ENCODE results near the gene KLHL40.

The KLHL40 gene

DNA sequence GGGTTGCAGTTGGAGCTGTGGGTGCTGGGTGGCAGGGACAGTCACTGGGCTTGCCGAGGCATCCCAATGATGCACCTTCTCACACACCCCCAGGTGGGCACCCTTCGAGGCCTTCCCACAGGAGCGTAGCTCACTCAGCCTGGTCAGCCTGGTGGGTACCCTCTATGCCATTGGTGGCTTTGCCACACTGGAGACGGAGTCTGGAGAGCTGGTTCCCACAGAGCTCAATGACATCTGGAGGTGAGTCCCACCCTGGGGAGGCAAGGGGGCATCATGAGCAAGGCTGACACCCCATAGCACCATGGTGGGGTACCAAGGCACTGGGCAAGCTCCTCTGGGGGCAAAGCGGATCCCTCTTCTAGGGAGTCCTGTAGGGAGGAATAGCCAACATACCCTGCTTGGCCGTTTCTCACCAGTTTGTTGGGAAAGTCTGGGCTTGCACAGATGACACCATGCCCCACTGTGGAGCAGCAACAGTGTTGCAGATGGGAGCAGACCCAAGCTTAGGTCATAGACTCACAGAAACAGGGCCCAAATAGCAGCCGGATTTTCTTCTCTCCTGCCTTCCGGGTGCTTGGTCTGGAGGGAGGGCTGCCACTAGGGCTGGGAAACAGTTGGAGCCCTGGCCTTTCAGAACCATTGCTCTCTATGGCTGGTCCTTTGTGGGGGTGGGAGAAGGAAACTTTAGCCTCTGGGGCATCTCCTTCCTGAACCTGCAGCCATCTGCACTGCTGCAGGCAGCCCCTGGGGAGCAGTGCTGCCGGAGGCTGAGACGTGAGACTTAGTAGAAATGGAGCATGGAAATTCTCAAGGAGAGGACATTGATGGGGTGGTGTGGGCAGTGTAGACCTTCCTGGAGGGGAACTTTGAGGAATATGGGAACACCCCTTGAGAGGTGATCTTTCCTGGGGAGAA is 5.7 kb downstream of the KLHL40 start:
- no peak for DNase-seq

DNA sequence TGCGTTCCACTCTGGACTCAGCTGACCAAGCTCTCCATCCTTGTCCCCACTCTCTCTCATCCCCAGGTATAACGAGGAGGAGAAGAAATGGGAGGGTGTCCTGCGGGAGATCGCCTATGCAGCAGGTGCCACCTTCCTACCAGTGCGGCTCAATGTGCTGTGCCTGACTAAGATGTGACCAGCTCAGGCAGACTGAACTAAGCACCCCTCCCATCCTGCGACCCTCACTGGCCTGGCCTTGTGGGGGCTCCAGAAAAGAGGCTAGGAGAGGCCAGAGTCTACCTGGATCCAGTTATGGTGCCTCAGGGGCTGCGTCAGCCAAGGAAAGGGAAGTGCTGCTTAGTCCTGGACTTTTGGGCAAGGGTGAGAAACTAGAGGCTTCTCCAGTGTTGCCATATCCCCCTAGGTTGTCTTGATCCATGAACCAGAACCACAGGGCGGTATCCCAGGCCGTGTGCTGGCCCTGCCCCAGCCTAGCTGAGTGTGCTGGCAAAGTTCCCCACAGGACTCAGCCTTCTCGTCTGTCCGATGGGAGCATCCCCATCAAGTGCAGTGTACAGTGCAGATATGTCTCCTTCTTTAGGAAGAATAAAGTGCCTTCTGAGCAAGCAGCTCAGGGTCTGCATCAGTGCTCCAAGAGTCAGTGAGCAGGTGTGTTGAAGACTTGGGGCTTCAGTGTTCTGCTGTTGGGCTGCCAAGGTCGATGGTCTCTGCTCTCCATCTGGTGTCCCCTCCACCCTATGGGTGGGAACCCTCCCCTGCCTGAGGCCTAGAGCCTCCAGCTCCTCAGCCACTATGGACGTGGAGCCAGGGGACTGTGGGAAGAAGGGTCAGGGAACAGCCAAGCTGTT is 6.7 kb downstream of the KLHL40 start:
- no peak for DNase-seq

DNA sequence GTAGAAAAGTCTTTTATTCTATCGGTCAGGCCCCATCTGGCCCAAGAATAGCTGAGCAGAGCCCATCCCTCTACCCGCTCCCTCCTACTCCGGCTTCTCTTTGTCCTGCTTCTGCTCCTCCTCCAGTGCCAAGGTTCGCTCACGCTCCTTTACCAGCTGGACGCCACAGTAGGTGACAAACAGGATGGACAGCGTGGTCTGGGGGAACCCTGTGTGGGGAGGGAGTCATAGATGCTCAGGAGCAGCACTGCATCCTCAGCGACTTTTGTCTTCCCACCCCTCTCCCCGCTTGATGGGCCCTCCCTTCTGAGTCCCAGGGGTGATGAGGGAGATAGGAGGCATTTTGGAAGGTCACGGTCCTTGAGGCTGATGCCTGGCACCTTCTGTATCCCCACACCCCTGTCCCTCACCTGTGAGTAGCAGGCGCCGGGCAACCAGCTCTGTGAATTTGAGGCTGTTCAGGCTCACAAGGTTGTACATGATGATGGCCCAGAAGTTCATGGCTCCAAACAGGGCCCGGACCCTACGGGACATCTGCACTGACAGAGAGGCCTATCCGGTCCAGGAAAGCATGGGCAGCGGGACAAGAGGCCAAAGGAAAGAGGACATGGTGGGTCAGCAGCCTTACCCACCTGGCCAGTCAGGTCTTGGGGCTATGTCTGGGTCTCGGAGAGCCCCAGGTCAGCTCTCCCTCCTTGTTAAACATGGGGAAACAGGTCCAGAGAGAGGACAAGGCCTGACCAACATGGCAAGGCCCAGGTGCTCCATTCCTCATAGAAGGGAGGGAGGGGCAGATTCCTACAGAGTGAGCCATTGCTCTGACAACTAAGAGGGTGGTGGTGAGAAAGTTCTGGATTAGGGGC is 7.6 kb downstream of the KLHL40 start:
- no peak for DNase-seq

DNA sequence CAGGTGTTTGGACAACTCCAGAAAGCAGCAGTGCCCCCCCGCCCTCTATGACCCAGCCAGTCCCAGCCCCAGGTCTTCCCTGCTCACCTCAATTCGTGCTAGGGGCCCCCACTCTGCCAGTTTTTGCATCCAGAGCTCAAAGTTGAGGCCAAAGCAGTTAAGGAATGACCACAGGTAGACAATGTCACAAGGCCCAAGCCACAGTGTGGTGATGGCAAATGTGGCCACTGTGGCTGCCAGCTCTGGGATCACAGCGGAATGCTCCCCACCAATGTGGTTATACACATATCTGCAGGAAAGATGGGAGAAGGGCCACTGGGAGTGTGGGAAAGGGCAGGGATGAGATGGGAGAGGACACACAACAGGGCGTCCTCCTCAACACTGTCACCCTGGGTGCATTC is 8.2 kb downstream of the KLHL40 start:
- no peak for DNase-seq

DNA sequence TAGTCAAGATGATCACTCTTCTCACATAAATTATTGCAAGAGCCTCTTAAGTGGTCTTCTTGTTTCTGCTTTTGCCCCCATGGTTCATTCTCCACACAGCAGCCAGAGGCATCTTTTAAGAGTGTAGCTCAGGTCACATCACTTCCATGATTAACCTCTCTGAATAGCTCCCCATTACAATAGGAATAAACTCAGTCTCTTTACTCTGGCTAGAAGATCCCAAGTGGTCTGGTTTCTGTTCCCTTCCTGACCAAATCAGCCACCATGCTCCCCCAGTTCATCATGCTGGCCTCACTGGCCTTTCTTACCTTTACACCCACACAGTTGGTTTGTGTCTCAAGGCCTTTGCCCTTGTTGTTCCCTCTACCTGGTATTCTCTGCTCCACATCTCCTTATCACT is 9.0 kb downstream of the KLHL40 start:
- no peak for DNase-seq

DNA sequence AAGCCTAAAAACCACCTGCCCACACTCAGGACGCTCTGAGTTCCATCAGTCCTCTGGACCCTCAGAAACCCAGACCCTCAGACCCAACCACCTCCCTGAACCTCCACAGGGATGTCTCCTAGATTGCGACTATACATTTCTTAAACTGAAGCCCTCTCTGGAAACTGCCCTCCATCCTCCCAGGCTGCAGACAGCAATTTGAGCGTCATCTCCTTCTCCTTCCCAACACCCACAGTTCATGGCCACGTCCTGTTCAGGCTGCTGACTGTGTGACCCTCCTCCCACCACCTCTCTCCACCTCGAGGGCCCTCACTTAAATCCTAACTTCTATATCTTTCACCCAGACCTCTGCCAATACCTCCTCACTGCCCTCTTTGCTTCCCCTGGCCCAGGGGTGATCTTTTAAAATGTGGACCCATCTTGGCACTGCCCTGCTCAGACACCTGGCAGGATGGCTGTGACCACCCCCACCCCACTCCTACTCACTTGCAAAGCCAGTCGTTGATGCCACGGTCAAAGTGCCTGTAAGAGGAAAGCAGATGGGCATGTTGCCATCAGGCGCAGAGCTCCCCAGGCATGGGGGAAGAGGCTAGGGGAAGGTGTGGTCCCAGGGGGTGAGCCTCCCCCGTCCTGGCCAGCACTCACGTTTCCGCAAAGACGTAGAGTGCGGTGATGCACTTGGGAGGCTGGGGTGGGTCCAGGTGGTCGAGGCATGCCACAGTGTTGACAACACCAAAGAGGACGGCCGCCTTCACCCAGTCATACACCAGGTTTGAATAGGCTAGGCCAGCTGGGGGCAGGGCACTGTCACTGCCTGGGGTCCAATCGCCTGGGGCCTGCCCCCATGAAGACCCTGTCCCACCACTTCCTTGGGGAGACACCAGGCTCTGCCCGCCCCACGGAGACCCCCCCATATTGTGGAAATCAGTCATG is 11.3 kb downstream of the KLHL40 start:
- DNase-seq, result no peak

DNA sequence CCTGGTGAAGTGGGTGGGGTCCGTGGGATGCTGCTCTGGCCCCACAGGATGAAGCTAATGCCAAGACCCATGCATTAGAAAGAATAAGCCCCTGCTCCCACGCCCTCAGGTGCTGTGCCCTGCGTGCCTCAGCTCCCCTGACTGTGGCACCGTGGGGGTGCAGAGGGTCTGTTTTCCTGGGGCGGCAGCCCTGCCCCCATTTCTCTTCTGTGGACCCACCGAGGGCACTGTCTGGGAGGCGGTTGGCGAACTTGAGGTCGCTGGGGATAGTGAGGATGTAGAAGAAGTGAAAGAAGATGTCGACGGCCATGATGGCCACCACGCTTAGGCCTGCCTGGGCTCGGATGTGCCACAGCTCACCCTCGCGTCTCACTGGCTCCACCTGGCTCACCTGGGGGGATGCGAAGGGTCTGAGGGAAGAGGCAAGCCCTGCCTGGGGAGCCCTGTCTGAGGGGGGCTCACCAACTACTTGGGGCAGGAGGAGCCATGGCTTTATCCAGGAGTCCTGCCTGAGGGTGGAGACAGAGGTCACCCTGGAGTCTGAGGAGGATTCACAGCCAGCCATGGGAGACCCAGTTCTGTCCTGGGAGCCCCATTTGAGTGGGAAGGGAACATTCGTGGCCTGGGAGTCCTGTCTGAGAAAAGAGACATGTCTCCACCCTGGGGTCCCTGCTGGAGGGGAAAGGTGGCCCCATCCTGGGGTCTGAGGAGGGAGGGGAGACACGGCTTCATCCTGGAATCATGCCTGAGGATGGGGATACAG is 12.1 kb downstream of the KLHL40 start:
- no peak for DNase-seq

DNA sequence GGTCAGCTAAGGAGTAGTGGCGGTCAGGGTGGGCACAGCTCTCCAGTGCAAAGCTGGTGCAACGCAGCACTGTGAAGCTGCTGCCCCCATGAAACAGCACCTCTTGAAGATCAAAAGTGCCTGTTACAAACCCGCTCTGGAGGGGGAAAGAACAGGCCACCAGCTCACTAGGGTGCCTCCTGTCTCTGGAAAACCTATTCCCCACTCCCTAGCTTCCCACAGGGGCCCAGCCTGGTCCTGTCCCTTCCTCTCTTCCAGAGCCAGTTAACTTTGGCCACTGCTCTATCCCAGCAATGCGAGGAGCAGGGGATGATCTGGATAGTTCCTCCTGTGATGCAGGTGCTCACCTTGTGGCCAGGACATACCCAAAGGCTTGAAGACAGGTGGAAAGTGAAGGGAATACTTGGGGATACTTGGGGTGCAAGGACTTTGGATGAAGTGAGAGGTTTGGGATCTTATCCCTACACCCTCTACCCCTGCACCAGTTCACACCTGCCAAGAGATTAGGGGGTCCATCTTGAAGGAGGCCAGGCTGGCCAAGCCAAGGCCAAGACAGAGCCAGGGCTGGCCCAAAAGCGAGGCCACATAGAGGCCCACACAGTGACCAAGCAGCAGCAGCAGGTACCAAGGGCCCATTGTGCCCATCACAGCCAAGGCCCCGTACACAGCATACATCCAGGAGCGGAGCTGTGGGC is 13.0 kb downstream of the KLHL40 start:
- no peak for DNase-seq

DNA sequence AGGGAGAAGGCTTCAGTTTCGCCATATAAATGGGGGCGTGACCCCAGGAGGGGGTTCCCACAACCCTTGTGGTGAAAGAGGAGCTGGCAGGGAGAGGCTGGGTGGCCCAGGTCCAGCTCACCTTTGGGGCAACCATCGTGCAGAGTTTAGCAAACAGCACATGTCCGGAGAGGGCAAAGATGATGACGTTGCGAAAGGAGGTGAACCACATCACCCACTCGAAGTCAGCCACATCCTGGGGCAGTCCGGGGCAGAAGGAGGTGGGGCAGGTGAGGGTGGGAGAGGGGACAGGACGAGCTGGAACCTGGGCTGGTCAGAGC is 13.5 kb downstream of the KLHL40 start:
- DNase-seq, result no peak

DNA sequence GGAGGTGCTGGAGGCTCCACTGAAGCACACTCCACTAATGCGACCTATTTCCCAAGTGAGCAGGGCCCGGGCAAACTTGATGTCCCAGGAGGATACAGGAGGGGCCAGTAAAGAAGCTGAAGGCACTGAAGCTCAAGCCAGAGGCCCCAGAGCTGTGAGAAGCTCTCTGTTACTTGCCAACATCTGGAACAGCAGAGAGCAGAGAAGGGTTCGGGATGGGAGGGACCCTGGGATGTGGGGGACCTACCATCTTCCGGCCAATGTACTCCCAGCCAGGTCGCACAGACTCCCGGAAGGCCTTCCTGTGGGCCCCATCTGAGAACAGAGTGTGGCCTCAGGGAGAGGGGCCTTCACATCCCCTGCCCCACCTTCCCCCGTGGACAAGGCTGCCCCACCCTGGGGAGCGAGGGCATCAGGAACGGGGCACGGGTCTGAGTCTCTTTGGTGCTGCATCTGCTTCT is 14.2 kb downstream of the KLHL40 start:
- no peak for DNase-seq

DNA sequence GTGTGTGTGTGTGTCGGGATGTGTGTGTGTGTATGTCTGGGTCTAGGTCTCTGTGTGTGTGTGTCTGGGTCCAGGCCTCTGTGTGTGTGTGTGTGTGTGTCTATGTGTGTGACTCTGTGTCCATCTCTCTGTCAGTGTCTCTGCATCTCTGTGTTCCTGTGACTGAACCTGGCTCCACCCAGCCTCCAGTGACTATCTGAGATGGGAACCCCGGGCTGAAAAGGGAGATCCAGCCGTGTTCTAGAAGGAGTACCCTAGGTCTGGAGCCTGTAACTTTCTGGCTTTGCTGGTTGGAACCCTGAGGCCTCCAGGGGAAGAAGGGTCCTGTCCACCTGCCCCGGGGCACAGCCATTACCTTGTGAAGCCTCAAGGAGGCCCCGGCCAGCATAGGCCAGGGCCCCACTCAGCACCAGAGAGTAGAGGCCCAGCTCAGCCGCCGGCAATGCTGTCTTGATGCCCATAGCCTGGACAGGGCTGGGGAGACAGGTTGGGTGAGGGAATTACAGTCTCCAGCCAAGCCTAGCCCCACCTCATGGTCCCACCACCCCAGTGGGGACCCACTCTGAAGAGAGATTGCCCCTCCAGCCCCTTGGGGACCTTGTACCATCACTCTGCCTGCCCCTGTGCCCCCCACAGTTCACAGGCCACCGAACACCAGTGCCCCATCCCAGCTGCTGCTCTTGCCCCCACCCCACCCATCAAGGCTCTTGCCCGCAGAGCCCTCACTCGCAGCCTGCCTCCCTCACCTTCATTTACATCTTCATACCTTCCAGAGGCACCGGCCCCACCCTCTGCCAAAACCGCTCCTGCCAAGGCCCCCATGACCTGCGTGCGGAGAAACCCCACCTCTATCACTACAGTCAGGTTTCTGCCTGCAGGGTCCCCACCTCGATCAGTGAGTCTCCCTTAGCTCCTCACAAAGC is 15.3 kb downstream of the KLHL40 start:
- DNase-seq, result no peak

DNA sequence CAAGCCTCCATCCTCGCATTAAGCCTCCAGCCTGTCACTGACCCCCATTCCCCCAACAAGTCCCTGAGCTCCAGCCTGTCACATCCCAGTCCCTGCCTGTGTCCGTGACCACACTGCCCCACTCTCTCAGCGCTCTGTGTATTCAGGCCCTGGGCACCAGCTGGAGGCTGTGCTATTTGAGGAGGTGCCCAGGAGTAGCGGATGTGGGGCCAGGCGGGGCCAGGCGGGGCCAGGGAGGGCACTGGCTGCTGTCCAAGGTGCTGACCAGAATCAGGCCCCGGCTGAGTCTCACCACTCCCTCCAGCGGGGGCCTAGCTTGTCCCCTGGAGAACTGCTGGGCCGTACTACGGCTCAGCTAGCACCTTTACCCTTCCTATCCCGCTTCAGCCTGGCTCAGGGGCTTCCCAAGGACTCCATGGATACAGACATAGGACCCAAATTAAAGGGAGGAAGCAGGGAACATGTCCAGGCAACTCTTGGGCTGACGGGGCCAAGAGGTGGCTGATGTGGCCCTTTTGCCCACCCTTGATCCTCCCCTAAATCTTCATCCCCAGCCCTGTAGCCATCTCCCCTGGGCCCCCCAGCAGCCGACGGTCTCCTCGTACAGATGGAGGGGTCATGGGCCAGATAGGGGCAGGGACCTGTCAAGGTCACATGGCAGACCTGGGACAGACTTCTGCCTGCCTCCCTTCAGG is 16.2 kb downstream of the KLHL40 start:
- DNase-seq, result no peak

DNA sequence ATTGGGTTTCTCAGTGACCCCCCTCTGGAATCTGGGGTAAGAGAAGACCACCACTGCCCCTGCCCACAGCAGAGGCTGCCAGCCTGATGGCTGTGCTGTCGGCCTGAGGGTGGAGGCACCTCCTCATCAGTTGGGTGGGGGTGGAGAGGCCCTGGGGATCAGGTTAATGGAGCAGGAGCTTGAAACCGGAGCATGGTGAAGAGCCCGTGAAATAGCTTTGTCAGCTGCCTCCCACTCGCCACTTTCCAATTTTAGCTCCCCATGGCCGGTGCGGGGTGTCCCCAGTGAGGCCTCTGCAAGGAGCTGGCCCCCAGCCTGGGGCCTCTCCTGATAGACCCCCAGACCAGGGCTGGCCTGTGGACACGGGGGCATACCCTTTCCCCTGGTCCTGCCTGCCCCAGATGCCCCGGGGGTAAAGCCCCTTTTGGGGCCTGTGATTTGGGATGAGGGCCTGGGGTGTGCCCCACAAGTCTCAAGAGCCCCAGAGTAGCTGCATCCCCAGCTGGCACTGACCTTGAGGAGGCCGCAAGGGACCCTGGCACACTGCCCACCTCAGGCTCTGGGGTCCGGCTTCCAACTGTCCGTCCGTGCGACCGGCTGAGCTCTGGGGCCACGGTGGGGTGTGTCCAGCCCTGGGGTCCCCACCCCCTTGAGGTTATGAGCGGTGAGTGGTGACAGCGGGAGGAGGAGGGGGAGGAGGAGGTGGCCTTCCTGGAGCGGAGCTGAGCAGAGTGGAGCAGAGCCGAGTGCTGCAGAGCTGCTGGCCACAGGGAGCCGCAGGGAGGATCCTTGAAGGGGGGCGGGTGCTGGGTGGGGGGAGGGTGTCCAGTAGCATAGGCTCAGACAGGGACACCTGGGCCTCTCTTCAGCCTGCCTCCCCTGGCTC is 17.0 kb downstream of the KLHL40 start, which contains the start of gene HHATL:
HHATL (minus strand) TSS at position 733 of the 886 bp plus-strand sequence. CDS start 1,972 bp downstream, outside the sequence.
- DNase-seq, result no peak

DNA sequence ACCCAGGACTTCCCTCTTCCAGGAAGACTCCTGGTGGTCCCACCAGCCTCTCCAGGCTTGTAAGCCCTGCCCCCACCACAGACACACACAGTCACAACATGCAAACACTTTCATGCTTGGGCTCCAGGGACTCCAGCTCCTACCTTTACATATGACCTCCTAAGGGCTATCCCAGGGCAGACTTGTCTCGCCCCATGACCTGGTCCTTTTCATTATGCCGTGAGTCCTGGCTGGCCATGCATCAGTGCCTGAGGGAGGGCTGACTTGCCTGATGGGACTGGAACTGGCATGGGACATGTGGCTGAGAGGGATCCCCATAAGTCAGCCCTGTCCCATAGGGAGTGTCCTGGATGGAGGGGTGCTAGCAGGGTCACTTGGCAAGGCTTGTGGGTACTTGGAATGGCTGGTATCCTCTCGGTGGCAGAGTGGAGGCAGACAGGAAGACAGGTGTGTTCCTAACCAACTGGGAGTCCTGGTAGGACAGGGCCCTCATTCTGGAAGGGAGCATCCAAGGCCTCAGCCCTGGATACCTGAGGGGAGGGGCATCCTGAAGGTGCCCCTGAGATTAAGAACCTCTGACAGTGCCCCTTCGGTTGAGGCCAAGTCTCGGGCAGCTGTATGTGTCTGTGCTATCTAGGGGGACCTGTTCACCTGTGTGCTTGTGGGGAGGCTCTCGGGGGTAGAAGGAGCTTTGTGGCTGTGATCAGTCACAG is 17.8 kb downstream of the KLHL40 start:
- DNase-seq, result no peak

DNA sequence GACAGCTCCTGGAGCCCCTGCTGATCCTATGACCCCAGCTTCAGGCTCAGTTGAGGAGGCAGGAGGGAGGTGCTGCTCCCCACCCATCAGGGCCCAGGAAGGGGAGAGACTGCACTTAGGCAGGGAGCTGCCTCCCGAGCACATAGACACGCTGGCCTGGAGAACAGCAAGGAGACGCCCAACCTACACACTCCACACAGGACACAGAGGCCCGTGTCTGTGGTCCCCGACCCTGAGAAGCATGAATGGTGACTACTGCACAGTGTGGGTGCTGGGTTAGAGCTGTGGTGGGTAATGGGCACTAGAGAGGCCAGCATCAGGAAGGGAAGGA is 18.3 kb downstream of the KLHL40 start:
- DNase-seq, result no peak

DNA sequence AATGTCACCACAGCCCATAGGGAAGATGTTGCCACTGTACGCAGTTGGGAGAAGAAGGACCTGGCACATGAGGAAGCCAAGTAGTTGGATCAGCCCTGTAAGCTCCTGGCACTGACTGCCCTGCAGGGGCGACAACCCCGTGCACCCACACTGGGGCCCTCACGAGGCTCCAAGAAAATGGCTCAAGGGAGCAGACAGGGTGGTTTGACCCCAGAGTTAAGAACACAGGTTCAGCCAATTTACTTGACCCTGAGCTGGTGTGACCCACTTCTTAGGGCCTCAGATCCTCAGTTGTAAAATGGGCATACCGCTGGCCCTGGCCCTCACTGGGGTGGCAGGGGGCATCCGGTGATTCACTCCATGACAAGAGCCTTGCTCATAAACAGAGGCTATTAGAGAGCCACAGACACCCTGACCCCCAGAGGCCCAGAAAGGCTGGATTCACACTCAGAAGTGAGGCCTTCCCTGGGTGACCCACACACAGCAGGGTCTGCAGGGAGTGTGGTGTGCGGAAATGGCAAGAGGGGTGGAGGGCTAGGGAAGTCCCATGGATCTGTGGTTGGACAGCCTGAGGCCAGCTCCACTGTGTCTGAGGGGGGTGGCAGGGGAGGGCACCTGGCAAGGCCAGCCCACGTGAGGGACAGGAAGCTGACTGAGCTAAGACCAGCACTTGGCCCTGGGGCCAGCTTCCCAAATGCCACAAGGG is 19.0 kb downstream of the KLHL40 start:
- no peak for DNase-seq
